Ascending aorta (tissue), 2 donors: ENCODE results near the gene OR4K15. TPM values are rescaled to one million over a fixed set of nuclear protein-coding genes. Genes with fewer than 3 reads are reported as not detected.

Experiments
- DNase-seq, 2 donors: peaks; one replicate each; pipeline ENCODE4 v3.0.0-alpha.2; 2019; ENCODE audit warnings: low spot score in 2 of 2
- H3K27ac ChIP-seq, 2 donors: fragments of 200-600 bp; sonication (generic); one replicate each; pipeline ENCODE4 v1.5.1; 2016 to 2017; ENCODE audit warnings: mild to moderate bottlenecking in 1 of 2
- H3K27me3 ChIP-seq: fragments of 200-600 bp; sonication (generic); one replicate; pipeline ENCODE4 v1.5.1; 2017
- H3K36me3 ChIP-seq, 2 donors: fragments of 200-600 bp; sonication (generic); one replicate each; pipeline ENCODE4 v1.5.1; 2016
- H3K4me1 ChIP-seq, 2 donors: fragments of 200-600 bp; sonication (generic); one replicate each; pipeline ENCODE4 v1.5.1; 2016 to 2017; ENCODE audit warnings: mild to moderate bottlenecking in 1 of 2
- H3K4me3 ChIP-seq, 2 donors: fragments of 200-600 bp; sonication (generic); one replicate each; pipeline ENCODE4 v1.5.1; 2016 to 2017; ENCODE audit warnings: mild to moderate bottlenecking in 1 of 2
- H3K9me3 ChIP-seq, 2 donors: fragments of 200-600 bp; sonication (generic); one replicate each; pipeline ENCODE4 v1.5.1; 2016
- intact Hi-C: fragments of 100-400 bp; cut with DNase I; formaldehyde crosslinking; loops from one replicate; pipeline ENCODE4 v1.15.1; 2023
- total RNA-seq: library from RNA; depleted of rRNA; stranded (reverse); fragments of >200 nt; gene quantifications from one replicate; pipeline ENCODE4 v1.1.0, GENCODE V29; 2016
- TF ChIP-seq, protein P1 (sequence below), 3 experiments: fragments of 200-600 bp in 2 of 3; fragments of 450-650 bp in 1 of 3; sonication (generic) in 2 of 3; IDR thresholded peaks; one replicate each; pipeline ENCODE4 v1.5.1; 2016 to 2019; ENCODE audit warnings: antibody characterized with exemption in 3 of 3, mild to moderate bottlenecking in 1 of 3, moderate library complexity in 1 of 3

Gene OR4K15
- total RNA-seq, 1 donor from 2014 or later, result not detected

DNA sequence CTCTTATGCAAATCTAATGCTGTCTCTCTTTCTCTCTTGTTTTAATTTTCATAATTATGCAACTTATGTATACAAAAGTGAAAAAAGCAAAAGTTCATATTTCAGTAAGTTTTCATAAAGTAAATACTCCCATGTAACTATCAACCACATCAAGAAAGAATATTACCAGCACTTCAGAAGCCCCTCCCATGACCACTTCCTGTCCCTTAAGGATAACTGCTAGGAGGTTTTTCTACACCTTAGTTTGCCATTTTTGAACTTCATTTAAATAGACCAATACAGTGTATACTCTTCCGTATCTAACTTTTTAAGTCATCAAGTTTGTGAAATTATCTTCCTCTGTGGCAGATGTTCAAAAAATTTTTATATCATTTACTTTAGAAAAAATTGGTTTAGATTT is 547 bp upstream of the OR4K15 start:
- intact Hi-C loops, result no loop called here
- DNase-seq, result no peak
- Histone ChIP-seq H3K4me3 (no peak overlapping the region), H3K27me3 (no peaks in the 10 kb centered on the region), H3K4me1 (no peaks in the 10 kb centered on the region), H3K36me3 (no peaks in the 10 kb centered on the region), H3K9me3 (no peaks in the 10 kb centered on the region), H3K27ac (no peak overlapping the region)
- TF ChIP-seq, protein P1, sequence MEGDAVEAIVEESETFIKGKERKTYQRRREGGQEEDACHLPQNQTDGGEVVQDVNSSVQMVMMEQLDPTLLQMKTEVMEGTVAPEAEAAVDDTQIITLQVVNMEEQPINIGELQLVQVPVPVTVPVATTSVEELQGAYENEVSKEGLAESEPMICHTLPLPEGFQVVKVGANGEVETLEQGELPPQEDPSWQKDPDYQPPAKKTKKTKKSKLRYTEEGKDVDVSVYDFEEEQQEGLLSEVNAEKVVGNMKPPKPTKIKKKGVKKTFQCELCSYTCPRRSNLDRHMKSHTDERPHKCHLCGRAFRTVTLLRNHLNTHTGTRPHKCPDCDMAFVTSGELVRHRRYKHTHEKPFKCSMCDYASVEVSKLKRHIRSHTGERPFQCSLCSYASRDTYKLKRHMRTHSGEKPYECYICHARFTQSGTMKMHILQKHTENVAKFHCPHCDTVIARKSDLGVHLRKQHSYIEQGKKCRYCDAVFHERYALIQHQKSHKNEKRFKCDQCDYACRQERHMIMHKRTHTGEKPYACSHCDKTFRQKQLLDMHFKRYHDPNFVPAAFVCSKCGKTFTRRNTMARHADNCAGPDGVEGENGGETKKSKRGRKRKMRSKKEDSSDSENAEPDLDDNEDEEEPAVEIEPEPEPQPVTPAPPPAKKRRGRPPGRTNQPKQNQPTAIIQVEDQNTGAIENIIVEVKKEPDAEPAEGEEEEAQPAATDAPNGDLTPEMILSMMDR (IDR thresholded peaks at IDR 0.05), result no peak

DNA sequence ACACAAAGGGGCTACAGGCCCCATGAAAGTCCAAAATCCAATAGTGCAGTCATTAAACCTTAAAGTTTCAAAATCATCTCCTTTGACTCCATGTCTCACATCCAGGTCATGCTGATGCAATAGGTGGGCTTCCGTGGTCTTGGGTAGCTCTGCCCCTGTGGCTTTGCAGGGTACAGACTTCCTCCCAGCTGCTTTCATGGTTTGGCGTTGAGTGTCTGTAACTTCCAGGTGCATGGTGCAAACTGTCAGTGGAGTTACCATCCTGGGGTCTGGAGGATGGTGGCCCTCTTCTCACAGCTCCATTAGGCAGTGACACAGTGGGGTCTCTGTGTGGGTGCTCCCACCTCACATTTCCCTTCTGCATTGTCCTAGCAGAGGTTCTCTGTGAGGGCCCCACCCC is 18.0 kb downstream of the OR4K15 start:
- Histone ChIP-seq H3K4me1 (no peaks in the 10 kb centered on the region), H3K9me3 (no peaks in the 10 kb centered on the region), H3K27ac (no peak overlapping the region), H3K27me3 (no peaks in the 10 kb centered on the region), H3K4me3 (no peak overlapping the region), H3K36me3 (no peaks in the 10 kb centered on the region)
- TF ChIP-seq, protein P1 (IDR thresholded peaks at IDR 0.05), result no peak
- intact Hi-C loops, result no loop called here
- DNase-seq, result no peak

DNA sequence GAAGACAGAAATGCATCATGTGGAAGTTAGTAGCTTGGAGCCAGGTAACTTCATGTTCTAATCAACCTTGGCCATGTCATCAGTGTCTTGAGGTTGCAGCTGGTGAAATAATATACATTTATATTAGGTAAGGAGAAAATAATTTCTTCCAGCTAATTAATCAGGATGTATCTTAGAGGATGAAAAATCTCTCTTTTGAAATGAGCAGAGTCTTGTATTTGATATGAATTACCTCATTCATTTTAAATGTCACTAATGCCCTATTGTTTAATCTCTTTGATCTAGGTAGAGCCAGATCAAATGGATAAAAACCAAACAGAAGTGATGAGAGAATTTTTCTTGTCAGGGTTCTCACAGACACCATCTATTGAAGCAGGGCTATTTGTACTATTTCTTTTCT is 26.5 kb downstream of the OR4K15 start, which contains the start of gene OR4Q2:
TSS of gene OR4Q2 (plus strand) at position 301 of the 400 bp plus-strand sequence.
- H3K27ac ChIP-seq, result no peak within 1 kb of the TSS
- H3K4me1 ChIP-seq, result no peaks in the 10 kb centered on the region
- H3K9me3 ChIP-seq, result no peaks in the 10 kb centered on the region
- TF ChIP-seq, protein P1 (IDR thresholded peaks at IDR 0.05), result no peak
- no peaks in the 10 kb centered on the region for H3K27me3 ChIP-seq
- H3K4me3 ChIP-seq, result no peak within 1 kb of the TSS
- DNase-seq, result no peak
- intact Hi-C loops, result no loop called here
- H3K36me3 ChIP-seq, result no peaks in the 10 kb centered on the region

DNA sequence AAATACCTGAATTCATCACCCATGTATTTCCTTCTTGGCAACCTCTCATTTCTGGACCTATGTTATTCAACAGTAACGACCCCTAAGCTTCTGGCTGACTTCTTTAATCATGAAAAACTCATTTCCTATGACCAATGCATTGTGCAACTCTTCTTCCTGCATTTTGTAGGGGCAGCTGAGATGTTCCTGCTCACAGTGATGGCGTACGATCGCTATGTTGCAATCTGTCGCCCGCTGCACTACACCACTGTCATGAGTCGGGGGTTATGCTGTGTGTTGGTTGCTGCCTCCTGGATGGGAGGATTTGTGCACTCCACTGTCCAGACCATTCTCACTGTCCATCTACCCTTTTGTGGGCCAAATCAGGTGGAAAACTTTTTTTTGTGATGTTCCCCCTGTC is 26.9 kb downstream of the OR4K15 start:
- Histone ChIP-seq H3K27me3 (no peaks in the 10 kb centered on the region), H3K27ac (no peak overlapping the region), H3K4me1 (no peaks in the 10 kb centered on the region), H3K4me3 (no peak overlapping the region), H3K36me3 (no peaks in the 10 kb centered on the region), H3K9me3 (no peaks in the 10 kb centered on the region)
- DNase-seq, result no peak
- TF ChIP-seq, protein P1 (IDR thresholded peaks at IDR 0.05), result no peak
- intact Hi-C loops, result no loop called here

DNA sequence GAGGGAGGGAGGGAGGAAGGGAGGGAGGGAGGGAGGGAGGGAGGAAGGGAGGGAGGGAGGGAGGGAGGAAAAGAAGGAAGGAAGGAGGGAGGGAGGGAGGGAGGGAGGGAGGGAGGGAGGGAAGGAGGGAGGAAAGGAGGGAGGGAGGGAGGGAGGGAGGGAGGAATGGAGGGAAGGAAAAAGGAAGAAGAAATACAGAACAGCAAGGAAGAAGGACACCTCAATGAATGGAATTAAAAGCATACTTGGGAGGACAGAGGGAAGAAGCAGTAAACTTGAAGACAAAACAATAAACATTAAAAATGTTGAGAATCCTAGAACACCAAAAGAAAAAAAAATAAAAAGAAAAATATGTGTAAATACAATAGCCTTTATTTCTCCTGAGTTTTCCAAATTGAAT is 32.8 kb downstream of the OR4K15 start:
- Histone ChIP-seq H3K36me3 (no peaks in the 10 kb centered on the region), H3K4me3 (no peak overlapping the region), H3K27ac (no peak overlapping the region), H3K4me1 (no peaks in the 10 kb centered on the region), H3K9me3 (no peaks in the 10 kb centered on the region), H3K27me3 (no peaks in the 10 kb centered on the region)
- DNase-seq, result no peak
- intact Hi-C loops, result no loop called here
- TF ChIP-seq, protein P1 (IDR thresholded peaks at IDR 0.05), result no peak

DNA sequence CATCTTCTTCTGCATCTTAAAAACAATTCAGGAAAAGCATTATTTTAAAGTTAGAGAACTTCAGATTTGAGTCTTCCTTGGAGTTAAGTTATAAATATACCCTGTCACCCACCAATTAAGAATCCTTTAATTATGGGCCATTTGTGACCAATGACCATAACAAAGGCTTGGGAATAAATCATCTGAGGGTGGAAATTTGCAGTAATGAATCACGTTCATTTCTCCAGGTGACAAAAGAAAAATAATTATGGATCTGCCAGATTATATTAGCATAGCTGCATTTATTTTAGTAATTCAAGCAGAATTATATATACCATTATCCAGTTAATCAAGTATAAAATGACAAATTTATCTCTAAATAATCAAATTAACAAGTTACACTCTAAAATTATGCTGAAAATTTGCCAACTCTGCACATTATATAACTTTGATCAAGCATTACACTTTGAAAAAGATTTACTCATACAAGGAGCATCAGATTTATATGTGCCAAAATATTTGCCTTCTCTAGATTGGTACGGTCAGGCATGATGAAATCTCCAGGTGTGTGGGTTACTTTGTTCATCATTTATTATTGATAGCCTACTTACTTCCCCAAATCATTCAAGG is 44.0 kb downstream of the OR4K15 start, which contains the start of gene OR4K14:
TSS of gene OR4K14 (minus strand) at position 51 of the 609 bp plus-strand sequence. CDS start 4,114 bp downstream, outside the sequence.
- Histone ChIP-seq H3K4me1 (no peaks in the 10 kb centered on the region), H3K9me3 (no peaks in the 10 kb centered on the region), H3K27ac (no peak within 1 kb of the TSS), H3K27me3 (no peaks in the 10 kb centered on the region), H3K4me3 (no peak within 1 kb of the TSS), H3K36me3 (no peaks in the 10 kb centered on the region)
- TF ChIP-seq, protein P1 (IDR thresholded peaks at IDR 0.05), result no peak
- intact Hi-C loops, result no loop called here
- DNase-seq, result no peak
